NCI-H2196 treated with DMSO at 0.1 percent for 48 hours (cell line): Measurements from ENCODE around the gene VEGFA.
A peak's percentile ranks its signal among the peaks of the same experiment; 100 is the strongest.

Experiments
- DNase-seq: peaks from one replicate; lab custom pipeline; 2025; ENCODE audit not compliant: unreplicated experiment; lab: John Stamatoyannopoulos, UW

Gene VEGFA

DNA sequence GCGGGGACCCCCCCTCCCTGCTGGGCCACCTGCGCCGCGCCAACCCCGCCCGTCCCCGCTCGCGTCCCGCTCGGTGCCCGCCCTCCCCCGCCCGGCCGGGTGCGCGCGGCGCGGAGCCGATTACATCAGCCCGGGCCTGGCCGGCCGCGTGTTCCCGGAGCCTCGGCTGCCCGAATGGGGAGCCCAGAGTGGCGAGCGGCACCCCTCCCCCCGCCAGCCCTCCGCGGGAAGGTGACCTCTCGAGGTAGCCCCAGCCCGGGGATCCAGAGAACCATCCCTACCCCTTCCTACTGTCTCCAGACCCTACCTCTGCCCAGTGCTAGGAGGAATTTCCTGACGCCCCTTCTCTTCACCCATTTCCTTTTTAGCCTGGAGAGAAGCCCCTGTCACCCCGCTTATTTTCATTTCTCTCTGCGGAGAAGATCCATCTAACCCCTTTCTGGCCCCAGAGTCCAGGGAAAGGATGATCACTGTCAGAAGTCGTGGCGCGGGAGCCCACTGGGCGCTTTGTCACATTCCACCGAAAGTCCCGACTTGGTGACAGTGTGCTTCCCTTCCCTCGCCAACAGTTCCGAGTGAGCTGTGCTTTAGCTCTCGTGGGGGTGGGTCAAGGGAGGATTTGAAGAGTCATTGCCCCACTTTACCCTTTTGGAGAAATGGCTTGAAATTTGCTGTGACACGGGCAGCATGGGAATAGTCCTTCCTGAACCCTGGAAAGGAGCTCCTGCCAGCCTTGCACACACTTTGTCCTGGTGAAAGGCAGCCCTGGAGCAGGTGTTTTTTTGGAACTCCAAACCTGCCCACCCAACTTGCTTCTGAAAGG is 2.1 kb downstream of the VEGFA start:
- DNase-seq: no peak

DNA sequence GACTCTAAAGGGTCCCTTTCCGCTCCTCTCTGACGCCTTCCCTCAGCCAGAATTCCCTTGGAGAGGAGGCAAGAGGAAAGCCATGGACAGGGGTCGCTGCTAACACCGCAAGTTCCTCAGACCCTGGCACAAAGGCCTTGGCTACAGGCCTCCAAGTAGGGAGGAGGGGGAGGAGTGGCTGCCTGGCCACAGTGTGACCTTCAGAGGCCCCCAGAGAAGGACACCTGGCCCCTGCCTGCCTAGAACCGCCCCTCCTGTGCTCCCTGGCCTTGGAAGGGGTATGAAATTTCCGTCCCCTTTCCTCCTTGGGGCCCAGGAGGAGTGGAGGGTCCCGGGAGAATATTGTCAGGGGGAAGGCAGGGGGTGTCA is 2.7 kb downstream of the VEGFA start:
- no peak for DNase-seq

DNA sequence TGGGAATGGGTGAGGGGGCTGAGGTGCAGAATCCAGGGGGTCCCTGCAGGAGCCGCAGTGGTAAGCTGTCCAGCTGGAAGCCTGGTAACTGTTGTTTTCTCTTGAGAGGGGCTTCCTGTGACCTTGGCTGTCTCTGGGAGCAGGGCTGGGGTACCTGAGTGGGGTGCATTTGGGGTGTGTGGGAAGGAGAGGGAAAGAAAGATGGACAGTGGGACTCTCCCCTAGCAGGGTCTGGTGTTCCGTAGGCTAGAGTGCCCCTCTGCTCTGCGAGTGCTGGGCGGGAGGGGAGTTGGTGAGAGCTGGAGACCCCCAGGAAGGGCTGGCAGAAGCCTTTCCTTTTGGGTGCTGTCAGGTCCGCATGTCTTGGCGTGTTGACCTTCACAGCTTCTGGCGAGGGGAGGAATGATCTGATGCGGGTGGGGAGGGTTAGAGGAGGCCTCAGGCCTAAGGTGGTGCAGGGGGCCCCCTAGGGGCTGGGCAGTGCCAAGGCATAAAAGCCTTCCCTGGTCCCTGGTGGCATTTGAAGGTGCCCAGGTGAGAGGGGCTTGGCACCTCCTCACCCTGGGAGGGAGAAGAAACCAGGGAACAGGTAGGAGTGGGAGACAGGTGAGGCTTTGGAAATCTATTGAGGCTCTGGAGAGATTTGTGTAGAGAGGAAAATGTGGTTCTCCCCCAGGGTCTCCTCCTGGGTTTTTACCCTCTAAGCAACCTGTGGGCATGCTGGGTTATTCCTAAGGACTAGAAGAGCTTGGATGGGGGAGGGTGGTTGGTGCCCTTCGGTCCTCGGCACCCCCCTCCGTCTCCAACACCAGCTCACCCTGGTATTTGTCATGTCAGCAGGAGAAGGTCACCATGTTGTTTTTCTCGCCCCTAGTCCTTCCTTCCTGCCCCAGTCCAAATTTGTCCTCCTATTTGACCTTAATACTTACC is 3.3 kb downstream of the VEGFA start:
- peak; percentile 34 for DNase-seq

DNA sequence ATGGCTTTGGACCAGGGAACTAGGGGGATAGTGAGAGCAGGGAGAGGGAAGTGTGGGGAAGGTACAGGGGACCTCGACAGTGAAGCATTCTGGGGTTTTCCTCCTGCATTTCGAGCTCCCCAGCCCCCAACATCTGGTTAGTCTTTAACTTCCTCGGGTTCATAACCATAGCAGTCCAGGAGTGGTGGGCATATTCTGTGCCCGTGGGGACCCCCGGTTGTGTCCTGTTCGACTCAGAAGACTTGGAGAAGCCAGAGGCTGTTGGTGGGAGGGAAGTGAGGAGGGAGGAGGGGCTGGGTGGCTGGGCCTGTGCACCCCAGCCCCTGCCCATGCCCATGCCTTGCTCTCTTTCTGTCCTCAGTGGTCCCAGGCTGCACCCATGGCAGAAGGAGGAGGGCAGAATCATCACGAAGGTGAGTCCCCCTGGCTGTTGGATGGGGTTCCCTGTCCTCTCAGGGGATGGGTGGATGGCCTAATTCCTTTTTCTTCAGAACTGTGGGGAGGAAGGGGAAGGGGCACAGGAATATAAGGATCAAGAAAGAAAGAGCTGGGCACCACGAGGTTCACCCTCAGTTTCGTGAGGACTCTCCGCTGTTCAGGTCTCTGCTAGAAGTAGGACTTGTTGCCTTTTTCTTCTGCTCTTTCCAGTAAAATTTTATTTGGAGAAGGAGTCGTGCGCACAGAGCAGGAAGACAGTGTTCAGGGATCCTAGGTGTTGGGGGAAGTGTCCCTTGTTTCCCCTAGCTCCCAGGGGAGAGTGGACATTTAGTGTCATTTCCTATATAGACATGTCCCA is 4.2 kb downstream of the VEGFA start:
- no peak for DNase-seq

DNA sequence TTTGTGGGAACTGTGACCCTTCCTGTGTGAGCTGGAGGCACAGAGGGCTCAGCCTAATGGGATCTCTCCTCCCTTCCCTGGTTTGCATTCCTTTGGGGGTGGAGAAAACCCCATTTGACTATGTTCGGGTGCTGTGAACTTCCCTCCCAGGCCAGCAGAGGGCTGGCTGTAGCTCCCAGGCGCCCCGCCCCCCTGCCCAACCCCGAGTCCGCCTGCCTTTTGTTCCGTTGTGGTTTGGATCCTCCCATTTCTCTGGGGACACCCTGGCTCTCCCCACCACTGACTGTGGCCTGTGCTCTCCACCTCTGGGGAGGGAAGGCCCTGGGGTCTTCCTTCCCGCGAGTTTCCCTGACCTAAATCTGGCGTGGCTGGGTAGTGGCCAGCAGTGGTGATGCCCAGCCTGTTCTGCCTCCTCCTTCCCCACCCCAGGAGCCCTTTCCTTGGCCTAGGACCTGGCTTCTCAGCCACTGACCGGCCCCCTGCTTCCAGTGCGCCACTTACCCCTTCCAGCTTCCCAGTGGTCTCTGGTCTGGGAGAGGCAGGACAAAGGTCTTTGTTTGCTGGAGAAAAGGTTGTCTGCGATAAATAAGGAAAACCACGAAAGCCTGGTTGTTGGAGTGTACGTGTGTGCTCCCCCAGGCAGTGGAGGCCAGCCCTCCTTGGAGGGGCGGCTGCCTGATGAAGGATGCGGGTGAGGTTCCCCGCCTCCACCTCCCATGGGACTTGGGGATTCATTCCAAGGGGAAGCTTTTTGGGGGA is 4.9 kb downstream of the VEGFA start:
- peak; percentile 43 for DNase-seq

DNA sequence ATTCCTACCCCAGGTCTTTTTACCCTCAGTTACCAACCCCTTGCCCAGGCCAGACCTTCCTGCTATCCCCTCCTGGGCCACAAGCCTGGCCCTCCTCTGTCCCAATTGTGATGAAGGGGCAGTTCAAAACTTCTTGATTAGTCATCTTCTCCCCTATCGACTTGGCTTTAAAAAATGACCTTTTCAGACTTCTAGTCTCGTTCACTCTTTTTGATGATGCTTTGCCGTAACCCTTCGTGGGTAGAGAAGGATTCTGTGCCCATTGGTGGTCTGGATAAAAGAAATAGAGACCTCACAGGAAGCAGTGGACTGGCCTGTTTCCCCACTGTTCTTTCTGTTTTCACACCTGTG is 5.5 kb downstream of the VEGFA start:
- no peak for DNase-seq

DNA sequence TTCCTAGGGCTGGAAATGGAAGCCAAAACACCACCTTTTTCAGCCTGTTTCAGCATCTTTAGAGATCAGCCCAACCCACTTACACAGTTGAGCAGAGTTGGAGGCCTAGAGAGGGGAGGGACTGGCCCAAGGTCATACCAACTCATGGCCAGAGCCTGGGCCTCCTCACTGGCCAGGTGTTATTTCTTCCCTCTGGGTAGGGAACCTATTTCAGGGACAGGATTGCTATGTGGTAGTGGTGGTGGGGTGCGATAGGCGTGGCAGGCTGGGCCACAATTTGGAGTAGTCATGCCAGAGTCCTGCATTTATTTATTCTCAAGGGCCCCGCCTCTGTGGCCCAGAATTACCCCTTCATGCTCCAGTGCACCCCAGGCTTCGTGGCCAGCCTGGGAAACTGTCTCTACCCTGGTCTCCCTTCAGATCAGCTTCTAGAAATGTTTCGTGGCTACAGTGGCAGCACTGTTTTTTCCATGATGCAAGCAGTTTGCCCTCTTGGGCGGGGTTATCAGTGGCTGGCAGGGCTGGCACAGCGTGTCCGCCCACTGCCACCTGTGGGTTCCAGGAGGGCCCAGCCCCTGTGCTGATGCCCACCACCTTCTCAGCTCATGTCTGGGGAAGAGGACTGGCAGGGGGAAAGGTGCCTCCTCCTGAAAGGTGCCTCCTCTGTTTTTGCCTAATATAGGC is 6.2 kb downstream of the VEGFA start:
- no peak for DNase-seq

DNA sequence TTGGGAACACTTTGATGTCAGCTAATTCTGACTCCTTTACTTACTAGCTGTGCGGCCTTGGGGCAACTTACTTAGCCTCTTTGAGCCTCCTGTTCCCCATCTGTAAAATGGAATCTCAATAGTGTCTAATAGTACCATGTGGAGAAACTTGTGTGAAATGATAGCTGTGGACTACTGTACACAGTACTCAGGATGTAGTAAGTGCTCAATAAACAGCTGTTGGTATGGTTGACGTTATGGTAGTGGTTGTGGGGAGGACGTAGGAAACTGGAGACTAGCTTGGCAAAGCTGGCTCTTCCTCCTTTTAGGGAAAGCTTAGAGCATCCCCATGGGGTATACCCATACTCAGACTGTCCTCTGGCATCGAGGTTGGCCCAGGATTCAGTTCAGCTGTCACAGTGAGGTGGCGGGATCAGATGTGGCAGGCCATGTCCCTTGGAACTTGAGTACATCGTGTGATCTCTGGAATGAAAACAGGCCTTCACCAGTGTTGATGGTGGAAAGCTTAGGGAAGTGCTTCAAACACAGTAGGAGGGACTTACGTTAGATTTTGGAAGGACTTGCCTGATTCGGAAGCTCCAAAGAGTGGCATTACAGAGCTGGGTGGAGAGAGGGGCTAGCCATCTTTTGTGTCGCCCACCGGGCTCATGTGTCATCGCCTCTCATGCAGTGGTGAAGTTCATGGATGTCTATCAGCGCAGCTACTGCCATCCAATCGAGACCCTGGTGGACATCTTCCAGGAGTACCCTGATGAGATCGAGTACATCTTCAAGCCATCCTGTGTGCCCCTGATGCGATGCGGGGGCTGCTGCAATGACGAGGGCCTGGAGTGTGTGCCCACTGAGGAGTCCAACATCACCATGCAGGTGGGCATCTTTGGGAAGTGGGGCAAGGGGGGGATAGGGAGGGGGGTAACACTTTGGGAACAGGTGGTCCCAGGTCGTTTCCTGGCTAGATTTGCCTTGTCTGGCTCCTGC is 7.1 kb downstream of the VEGFA start:
- no peak for DNase-seq

DNA sequence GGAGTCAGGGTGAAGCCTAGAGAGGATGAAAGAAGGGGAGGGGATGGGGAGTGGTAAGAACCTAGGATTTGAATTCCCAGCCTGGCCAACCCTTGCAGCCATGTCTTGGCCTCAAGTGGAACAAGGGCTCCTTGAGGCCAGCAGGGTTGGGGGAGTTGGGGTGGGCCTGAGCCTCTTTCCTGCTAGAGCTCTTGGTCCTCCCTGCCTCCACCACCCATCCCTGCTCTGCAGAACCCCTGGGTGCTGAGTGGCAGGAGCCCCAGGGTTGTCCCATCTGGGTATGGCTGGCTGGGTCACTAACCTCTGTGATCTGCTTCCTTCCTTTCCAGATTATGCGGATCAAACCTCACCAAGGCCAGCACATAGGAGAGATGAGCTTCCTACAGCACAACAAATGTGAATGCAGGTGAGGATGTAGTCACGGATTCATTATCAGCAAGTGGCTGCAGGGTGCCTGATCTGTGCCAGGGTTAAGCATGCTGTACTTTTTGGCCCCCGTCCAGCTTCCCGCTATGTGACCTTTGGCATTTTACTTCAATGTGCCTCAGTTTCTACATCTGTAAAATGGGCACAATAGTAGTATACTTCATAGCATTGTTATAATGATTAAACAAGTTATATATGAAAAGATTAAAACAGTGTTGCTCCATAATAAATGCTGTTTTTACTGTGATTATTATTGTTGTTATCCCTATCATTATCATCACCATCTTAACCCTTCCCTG is 8.3 kb downstream of the VEGFA start:
- DNase-seq: no peak

DNA sequence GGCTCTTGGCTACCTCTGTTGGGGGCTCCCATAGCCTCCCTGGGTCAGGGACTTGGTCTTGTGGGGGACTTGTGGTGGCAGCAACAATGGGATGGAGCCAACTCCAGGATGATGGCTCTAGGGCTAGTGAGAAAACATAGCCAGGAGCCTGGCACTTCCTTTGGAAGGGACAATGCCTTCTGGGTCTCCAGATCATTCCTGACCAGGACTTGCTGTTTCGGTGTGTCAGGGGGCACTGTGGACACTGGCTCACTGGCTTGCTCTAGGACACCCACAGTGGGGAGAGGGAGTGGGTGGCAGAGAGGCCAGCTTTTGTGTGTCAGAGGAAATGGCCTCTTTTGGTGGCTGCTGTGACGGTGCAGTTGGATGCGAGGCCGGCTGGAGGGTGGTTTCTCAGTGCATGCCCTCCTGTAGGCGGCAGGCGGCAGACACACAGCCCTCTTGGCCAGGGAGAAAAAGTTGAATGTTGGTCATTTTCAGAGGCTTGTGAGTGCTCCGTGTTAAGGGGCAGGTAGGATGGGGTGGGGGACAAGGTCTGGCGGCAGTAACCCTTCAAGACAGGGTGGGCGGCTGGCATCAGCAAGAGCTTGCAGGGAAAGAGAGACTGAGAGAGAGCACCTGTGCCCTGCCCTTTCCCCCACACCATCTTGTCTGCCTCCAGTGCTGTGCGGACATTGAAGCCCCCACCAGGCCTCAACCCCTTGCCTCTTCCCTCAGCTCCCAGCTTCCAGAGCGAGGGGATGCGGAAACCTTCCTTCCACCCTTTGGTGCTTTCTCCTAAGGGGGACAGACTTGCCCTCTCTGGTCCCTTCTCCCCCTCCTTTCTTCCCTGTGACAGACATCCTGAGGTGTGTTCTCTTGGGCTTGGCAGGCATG is 9.2 kb downstream of the VEGFA start:
- no peak for DNase-seq

DNA sequence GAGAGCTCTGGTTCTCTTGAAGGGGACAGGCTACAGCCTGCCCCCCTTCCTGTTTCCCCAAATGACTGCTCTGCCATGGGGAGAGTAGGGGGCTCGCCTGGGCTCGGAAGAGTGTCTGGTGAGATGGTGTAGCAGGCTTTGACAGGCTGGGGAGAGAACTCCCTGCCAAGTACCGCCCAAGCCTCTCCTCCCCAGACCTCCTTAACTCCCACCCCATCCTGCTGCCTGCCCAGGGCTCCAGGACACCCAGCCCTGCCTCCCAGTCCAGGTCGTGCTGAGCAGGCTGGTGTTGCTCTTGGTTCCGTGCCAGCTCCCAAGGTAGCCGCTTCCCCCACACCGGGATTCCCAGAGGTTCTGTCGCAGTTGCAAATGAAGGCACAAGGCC is 9.8 kb downstream of the VEGFA start:
- DNase-seq: no peak

DNA sequence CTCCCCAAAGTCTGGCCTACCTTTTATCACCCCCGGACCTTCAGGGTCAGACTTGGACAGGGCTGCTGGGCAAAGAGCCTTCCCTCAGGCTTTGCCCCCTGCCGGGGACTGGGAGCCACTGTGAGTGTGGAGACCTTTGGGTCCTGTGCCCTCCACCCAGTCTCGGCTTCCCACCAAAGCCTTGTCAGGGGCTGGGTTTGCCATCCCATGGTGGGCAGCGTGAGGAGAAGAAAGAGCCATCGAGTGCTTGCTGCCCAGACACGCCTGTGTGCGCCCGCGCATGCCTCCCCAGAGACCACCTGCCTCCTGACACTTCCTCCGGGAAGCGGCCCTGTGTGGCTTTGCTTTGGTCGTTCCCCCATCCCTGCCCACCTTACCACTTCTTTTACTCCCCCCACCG is 10.3 kb downstream of the VEGFA start:
- no peak for DNase-seq

DNA sequence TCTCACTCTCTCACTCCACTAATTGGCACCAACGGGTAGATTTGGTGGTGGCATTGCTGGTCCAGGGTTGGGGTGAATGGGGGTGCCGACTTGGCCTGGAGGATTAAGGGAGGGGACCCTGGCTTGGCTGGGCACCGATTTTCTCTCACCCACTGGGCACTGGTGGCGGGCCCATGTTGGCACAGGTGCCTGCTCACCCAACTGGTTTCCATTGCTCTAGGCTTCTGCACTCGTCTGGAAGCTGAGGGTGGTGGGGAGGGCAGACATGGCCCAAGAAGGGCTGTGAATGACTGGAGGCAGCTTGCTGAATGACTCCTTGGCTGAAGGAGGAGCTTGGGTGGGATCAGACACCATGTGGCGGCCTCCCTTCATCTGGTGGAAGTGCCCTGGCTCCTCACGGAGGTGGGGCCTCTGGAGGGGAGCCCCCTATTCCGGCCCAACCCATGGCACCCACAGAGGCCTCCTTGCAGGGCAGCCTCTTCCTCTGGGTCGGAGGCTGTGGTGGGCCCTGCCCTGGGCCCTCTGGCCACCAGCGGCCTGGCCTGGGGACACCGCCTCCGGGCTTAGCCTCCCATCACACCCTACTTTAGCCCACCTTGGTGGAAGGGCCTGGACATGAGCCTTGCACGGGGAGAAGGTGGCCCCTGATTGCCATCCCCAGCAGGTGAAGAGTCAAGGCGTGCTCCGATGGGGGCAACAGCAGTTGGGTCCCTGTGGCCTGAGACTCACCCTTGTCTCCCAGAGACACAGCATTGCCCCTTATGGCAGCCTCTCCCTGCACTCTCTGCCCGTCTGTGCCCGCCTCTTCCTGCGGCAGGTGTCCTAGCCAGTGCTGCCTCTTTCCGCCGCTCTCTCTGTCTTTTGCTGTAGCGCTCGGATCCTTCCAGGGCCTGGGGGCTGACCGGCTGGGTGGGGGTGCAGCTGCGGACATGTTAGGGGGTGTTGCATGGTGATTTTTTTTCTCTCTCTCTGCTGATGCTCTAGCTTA is 11.2 kb downstream of the VEGFA start:
- DNase-seq: no peak

DNA sequence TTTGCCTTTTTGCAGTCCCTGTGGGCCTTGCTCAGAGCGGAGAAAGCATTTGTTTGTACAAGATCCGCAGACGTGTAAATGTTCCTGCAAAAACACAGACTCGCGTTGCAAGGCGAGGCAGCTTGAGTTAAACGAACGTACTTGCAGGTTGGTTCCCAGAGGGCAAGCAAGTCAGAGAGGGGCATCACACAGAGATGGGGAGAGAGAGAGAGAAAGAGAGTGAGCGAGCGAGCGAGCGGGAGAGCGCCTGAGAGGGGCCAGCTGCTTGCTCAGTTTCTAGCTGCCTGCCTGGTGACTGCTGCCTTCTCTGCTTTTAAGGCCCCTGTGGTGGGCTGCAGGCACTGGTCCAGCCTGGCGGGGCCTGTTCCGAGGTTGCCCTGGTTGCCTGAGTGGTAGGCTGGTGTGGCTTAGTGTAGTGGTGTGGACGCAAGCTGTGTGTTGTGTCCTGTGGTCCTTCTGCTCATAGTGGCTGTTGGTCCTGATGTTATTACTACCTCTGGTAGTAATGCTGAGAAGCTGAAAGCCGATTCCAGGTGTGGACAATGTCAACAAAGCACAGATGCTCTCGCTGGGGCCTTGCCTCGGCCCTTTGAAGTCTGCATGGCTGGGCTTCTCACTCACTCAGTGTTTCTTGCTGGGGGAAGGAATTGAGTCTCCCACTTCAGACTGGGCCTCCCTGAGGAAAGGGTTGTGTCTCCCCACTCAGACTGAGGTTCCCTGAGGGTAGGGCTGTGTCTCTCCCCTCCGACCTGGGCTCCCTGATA is 12.1 kb downstream of the VEGFA start:
- no peak for DNase-seq

DNA sequence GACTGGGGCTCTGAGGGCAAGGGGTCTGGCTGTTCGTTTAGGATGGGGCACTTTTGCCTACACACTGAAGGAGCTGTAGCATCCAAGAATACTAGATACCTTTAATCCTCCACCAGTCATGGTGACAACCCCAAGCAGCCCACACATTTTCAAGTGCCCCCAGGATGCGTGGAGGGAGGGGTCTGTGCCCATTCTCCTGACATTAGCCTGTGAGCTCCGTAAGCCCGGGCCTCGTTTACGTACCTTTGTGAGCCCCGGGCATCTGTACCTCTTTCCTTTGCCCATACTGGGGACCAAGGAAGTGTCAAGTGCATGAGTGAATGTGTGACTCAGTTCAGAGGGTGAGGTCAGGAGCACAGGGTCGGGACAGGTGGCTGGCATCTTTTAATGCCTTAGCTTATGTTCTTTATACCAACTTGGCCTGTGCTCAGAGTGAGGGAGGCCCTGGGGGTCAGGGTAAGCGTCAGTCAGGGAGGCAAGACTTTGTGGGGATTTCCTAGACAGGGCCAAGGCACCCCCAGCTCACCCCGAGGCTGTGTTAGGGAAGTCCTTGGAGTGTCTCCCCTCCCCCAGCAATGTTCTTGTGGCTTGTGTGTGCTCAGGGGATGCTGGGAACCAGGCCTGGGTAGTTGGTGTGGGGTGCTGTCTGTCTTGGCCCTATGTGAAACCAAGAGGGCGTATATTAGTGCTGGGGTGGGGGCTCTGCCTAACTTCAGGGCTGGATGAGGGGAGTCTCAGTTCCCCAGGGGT is 12.9 kb downstream of the VEGFA start:
- no peak for DNase-seq
